SK-N-SH treated with all-trans-retinoic acid at 6 μM for 48 hours (cell line): ENCODE measurements around the gene MVD.

Experiments
- ATAC-seq: fragments of 200-7000 bp; cut with Tn5 transposase; 3 replicates; pipeline ENCODE4 v1.9.1; 2020; ENCODE audit warnings: mild to moderate bottlenecking, moderate library complexity
- ARNTL ChIP-seq: fragments of 450-650 bp; formaldehyde crosslinking; IDR thresholded peaks from 2 replicates; pipeline ENCODE4 v1.5.0; 2020; ENCODE audit warnings: low read depth, mild to moderate bottlenecking, moderate library complexity, borderline replicate concordance
- BACH2 ChIP-seq: fragments of 250-450 bp; sonication (Bioruptor Pico); IDR thresholded peaks from 2 replicates; pipeline ENCODE4 v1.9.0; 2021; ENCODE audit warnings: mild to moderate bottlenecking, borderline replicate concordance
- CSDC2 ChIP-seq: fragments of 250-450 bp; sonication (Bioruptor Pico); IDR thresholded peaks from 2 replicates; pipeline ENCODE4 v1.5.0; 2020; ENCODE audit warnings: mild to moderate bottlenecking, moderate library complexity
- ESRRG ChIP-seq: fragments of 250-450 bp; sonication (Bioruptor Pico); IDR thresholded peaks from 2 replicates; pipeline ENCODE4 v1.6.1; 2021; ENCODE audit warnings: mild to moderate bottlenecking
- GLIS3 ChIP-seq: fragments of 250-450 bp; sonication (Bioruptor Pico); IDR thresholded peaks from 2 replicates; pipeline ENCODE4 v1.5.0; 2020; ENCODE audit warnings: mild to moderate bottlenecking, moderate library complexity
- ISL1 ChIP-seq: fragments of 250-450 bp; sonication (Bioruptor Pico); IDR thresholded peaks from 2 replicates; pipeline ENCODE4 v2.1.2; 2022; ENCODE audit warnings: mild to moderate bottlenecking, moderate library complexity
- OSR1 ChIP-seq: fragments of 250-450 bp; sonication (Bioruptor Pico); IDR thresholded peaks from 2 replicates; pipeline ENCODE4 v1.8.0; 2022; ENCODE audit warnings: moderate library complexity, mild to moderate bottlenecking, inconsistent platforms
- RARB ChIP-seq: fragments of 250-450 bp; sonication (Bioruptor Pico); IDR thresholded peaks from 2 replicates; pipeline ENCODE4 v1.8.0; 2021; ENCODE audit warnings: mild to moderate bottlenecking, moderate library complexity
- SNAI2 ChIP-seq: fragments of 250-450 bp; sonication (Bioruptor Pico); IDR thresholded peaks from 2 replicates; pipeline ENCODE4 v1.5.0; 2020; ENCODE audit warnings: mild to moderate bottlenecking, moderate library complexity
- TCF4 ChIP-seq: fragments of 250-450 bp; sonication (Bioruptor Pico); IDR thresholded peaks from 2 replicates; pipeline ENCODE4 v1.8.0; 2021; ENCODE audit warnings: mild to moderate bottlenecking, moderate library complexity, borderline replicate concordance
- TOX ChIP-seq: fragments of 250-450 bp; sonication (Bioruptor Pico); IDR thresholded peaks from 2 replicates; pipeline ENCODE4 v1.8.0; 2021; ENCODE audit warnings: mild to moderate bottlenecking, moderate library complexity, borderline replicate concordance
- ZC3H10 ChIP-seq: fragments of 250-450 bp; sonication (Bioruptor Pico); IDR thresholded peaks from 2 replicates; pipeline ENCODE4 v1.5.1; 2021; ENCODE audit warnings: mild to moderate bottlenecking, moderate library complexity
- ZFP3 ChIP-seq: fragments of 250-450 bp; sonication (Bioruptor Pico); IDR thresholded peaks from 2 replicates; pipeline ENCODE4 v1.5.0; 2020; ENCODE audit warnings: mild to moderate bottlenecking, moderate library complexity
- ZFP30 ChIP-seq: fragments of 450-650 bp; formaldehyde crosslinking; IDR thresholded peaks from 2 replicates; pipeline ENCODE4 v1.5.0; 2022; ENCODE audit warnings: mild to moderate bottlenecking, moderate library complexity
- ZNF565 ChIP-seq: fragments of 450-650 bp; formaldehyde crosslinking; conservative IDR thresholded peaks from 2 replicates; pipeline ENCODE4 v1.5.0; 2020; ENCODE audit warnings: low read depth, mild to moderate bottlenecking, moderate library complexity
- ZNF70 ChIP-seq: fragments of 450-650 bp; formaldehyde crosslinking; IDR thresholded peaks from 2 replicates; pipeline ENCODE4 v1.5.0; 2020; ENCODE audit warnings: mild to moderate bottlenecking, moderate library complexity
- ZNF8 ChIP-seq: fragments of 450-650 bp; formaldehyde crosslinking; IDR thresholded peaks from 2 replicates; pipeline ENCODE4 v1.5.0; 2020; ENCODE audit warnings: mild to moderate bottlenecking, moderate library complexity
- TF ChIP-seq, protein P1 (sequence below): fragments of 250-450 bp; sonication (Bioruptor Pico); IDR thresholded peaks from 2 replicates; pipeline ENCODE4 v1.8.0; 2021; ENCODE audit warnings: low read depth, mild to moderate bottlenecking, moderate library complexity, borderline replicate concordance
- TF ChIP-seq, protein P2 (sequence below): fragments of 250-450 bp; sonication (Bioruptor Pico); IDR thresholded peaks from 2 replicates; pipeline ENCODE4 v1.8.0; 2020; ENCODE audit warnings: mild to moderate bottlenecking, moderate library complexity, borderline replicate concordance
- TF ChIP-seq, protein P3 (sequence below): fragments of 250-450 bp; sonication (Bioruptor Pico); IDR thresholded peaks from 2 replicates; pipeline ENCODE4 v1.5.0; 2020; ENCODE audit warnings: mild to moderate bottlenecking, moderate library complexity
- TF ChIP-seq, protein P4 (sequence below): fragments of 250-450 bp; sonication (Bioruptor Pico); IDR thresholded peaks from 2 replicates; pipeline ENCODE4 v1.5.1; 2020; ENCODE audit warnings: low read depth, mild to moderate bottlenecking, moderate library complexity

The MVD gene

DNA sequence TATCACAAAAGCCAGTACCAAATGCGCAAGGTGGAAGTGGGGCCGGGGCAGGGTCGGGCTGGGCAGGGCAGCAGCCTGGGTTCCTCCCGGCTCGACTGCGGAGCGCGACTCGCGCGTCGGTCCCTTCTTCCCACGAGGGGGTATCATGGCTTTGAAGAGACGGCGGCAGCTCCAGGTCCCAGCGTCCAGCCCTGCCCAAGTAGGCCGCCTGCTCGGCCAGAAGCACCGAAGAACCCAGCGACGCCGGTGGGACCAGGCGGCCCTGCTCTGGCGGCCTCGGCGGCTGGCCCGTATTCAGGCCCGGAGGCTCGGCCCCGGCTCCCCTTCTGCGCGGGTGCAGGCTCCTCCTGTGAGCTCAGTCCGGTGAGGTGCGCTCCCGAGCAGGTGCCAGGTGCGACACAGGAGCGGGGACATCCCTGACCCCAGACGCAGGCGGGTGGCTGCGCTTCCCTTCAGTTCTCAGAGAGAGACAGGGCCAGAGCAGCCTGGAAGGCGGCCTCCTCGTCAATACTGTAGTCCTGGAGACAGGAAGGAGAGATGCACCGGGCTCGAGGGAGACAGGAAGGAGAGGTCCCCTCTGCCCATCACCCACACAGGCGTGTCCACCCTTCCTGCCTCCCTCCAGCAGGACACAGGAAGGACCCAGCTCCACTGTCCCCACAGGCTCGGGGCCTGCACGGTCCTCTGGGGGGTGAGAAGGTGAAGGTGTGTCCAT is 34.4 kb upstream of the MVD start:
- no peak for ATAC-seq
- TF ChIP-seq BACH2 (no peak), TOX (CRISPR knock-in tag) (no peak), RARB (CRISPR knock-in tag) (no peak), TCF4 (no peak), ZNF8 (no peak), ZFP3 (no peak), ARNTL (CRISPR knock-in tag) (no peak), ESRRG (CRISPR knock-in tag) (no peak), CSDC2 (no peak)
- TF ChIP-seq, protein P1, sequence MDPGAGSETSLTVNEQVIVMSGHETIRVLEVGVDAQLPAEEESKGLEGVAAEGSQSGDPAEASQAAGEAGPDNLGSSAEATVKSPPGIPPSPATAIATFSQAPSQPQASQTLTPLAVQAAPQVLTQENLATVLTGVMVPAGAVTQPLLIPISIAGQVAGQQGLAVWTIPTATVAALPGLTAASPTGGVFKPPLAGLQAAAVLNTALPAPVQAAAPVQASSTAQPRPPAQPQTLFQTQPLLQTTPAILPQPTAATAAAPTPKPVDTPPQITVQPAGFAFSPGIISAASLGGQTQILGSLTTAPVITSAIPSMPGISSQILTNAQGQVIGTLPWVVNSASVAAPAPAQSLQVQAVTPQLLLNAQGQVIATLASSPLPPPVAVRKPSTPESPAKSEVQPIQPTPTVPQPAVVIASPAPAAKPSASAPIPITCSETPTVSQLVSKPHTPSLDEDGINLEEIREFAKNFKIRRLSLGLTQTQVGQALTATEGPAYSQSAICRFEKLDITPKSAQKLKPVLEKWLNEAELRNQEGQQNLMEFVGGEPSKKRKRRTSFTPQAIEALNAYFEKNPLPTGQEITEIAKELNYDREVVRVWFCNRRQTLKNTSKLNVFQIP (CRISPR knock-in tag) = no peak

DNA sequence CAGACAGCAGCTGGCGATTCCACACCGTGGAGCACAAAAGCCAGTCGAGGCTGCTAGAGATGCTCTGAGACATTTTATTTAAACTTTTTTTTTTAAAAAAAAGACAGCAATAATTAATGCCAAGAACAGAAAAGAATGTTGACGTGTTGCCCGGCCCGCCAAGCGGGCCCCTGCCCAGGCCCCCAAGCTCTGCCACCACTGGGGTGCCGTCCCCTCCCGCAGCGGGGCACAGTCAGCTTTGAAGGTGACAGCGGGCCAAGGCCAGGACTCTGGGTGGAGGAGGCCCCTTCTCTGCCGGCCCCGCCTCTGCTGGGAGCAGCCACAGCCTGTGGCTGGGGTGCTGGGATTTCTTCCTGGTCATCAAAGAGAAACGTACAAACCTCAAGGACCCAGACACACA is 33.5 kb upstream of the MVD start:
- no peak for ATAC-seq

DNA sequence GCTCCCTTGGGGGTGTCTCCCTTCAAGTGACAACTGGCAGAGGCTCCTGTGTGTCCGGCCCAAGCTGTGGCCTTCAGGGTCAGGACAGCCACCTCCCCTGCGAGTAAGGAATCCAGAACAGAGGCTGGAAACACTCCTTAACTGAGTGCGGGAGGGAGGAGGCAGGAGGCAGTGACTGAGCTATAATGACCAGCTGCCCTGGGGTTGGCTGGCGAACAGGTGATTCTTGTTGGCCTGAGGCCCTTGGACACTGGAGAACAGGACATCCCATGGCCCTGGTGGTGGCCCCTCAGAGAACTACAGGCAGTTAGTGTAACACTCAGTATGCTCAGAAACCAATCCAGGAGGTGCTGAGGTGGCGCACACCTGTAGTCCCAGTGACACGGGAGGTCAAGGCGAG is 32.9 kb upstream of the MVD start:
- ATAC-seq = no peak
- TF ChIP-seq TCF4 (no peak), ZC3H10 (CRISPR knock-in tag) (no peak)
- TF ChIP-seq, protein P1 (CRISPR knock-in tag) = no peak

More for the DNA sequence above, 33.5 kb upstream of the MVD start:
- no peak for TF ChIP-seq CSDC2
- no peak for TF ChIP-seq OSR1 (CRISPR knock-in tag)
- TF ChIP-seq ISL1 = no peak
- TF ChIP-seq TOX (CRISPR knock-in tag) = no peak
- TF ChIP-seq, protein P2, sequence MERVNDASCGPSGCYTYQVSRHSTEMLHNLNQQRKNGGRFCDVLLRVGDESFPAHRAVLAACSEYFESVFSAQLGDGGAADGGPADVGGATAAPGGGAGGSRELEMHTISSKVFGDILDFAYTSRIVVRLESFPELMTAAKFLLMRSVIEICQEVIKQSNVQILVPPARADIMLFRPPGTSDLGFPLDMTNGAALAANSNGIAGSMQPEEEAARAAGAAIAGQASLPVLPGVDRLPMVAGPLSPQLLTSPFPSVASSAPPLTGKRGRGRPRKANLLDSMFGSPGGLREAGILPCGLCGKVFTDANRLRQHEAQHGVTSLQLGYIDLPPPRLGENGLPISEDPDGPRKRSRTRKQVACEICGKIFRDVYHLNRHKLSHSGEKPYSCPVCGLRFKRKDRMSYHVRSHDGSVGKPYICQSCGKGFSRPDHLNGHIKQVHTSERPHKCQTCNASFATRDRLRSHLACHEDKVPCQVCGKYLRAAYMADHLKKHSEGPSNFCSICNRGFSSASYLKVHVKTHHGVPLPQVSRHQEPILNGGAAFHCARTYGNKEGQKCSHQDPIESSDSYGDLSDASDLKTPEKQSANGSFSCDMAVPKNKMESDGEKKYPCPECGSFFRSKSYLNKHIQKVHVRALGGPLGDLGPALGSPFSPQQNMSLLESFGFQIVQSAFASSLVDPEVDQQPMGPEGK (CRISPR knock-in tag) = no peak
- no peak for TF ChIP-seq SNAI2 (CRISPR knock-in tag)
- TF ChIP-seq ZC3H10 (CRISPR knock-in tag) = no peak
- TF ChIP-seq, protein P1 (CRISPR knock-in tag) = no peak
- no peak for TF ChIP-seq ZNF70 (CRISPR knock-in tag)
- TF ChIP-seq GLIS3 (CRISPR knock-in tag) = no peak
- no peak for TF ChIP-seq BACH2
- no peak for TF ChIP-seq ARNTL (CRISPR knock-in tag)
- TF ChIP-seq, all 23 proteins: peak for 0

DNA sequence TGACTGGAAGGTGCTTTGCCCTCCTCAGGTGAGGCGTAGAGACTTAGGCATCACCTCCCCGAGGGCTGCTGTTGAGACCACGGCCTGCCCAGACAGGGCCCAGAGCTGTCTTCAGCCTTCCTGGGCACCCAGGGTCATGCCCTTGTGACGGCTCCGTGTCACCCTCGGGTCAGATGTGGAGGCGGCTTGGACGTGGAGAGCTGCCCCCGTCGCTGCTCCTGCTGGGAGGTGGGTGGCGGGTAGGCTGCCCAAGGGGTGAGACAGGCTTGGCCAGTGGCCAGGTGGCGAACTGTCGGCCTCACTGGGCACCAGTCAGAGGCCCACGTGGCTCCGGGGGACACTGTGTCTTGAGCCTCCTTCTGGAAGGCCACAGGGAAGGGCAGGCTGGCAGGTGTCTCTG is 32.3 kb upstream of the MVD start:
- no peak for ATAC-seq
- TF ChIP-seq ZFP3 (no peak), ZFP30 (CRISPR knock-in tag) (no peak), ZNF70 (CRISPR knock-in tag) (no peak), GLIS3 (CRISPR knock-in tag) (no peak), OSR1 (CRISPR knock-in tag) (no peak), SNAI2 (CRISPR knock-in tag) (no peak), ARNTL (CRISPR knock-in tag) (no peak), TOX (CRISPR knock-in tag) (no peak), CSDC2 (no peak), ZNF565 (CRISPR knock-in tag) (no peak), TCF4 (no peak), ESRRG (CRISPR knock-in tag) (no peak), ZC3H10 (CRISPR knock-in tag) (no peak)
- TF ChIP-seq, protein P2 (CRISPR knock-in tag) = no peak
- TF ChIP-seq, protein P3, sequence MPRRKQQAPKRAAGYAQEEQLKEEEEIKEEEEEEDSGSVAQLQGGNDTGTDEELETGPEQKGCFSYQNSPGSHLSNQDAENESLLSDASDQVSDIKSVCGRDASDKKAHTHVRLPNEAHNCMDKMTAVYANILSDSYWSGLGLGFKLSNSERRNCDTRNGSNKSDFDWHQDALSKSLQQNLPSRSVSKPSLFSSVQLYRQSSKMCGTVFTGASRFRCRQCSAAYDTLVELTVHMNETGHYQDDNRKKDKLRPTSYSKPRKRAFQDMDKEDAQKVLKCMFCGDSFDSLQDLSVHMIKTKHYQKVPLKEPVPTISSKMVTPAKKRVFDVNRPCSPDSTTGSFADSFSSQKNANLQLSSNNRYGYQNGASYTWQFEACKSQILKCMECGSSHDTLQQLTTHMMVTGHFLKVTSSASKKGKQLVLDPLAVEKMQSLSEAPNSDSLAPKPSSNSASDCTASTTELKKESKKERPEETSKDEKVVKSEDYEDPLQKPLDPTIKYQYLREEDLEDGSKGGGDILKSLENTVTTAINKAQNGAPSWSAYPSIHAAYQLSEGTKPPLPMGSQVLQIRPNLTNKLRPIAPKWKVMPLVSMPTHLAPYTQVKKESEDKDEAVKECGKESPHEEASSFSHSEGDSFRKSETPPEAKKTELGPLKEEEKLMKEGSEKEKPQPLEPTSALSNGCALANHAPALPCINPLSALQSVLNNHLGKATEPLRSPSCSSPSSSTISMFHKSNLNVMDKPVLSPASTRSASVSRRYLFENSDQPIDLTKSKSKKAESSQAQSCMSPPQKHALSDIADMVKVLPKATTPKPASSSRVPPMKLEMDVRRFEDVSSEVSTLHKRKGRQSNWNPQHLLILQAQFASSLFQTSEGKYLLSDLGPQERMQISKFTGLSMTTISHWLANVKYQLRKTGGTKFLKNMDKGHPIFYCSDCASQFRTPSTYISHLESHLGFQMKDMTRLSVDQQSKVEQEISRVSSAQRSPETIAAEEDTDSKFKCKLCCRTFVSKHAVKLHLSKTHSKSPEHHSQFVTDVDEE = no peak
- TF ChIP-seq, protein P4, sequence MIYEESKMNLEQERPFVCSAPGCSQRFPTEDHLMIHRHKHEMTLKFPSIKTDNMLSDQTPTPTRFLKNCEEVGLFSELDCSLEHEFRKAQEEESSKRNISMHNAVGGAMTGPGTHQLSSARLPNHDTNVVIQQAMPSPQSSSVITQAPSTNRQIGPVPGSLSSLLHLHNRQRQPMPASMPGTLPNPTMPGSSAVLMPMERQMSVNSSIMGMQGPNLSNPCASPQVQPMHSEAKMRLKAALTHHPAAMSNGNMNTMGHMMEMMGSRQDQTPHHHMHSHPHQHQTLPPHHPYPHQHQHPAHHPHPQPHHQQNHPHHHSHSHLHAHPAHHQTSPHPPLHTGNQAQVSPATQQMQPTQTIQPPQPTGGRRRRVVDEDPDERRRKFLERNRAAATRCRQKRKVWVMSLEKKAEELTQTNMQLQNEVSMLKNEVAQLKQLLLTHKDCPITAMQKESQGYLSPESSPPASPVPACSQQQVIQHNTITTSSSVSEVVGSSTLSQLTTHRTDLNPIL (CRISPR knock-in tag) = no peak
